ENCODE measurements around the gene FAM170B. TPM values are rescaled to one million over a fixed set of nuclear protein-coding genes. Genes with fewer than 3 reads are reported as not detected.

FAM170B gene
- total RNA-seq, 1 donor from 2014 or later = not detected

GRCh38 chr10:49165821-49166483, 32.1 kb upstream of the FAM170B start:
- intact Hi-C loops (cut with micrococcal nuclease) = loop anchor here (2.0 kb wide), 1 partner anchor 17 kb away; no protein-coding TSS in a partner anchor
- H3K4me1 Mint-ChIP-seq = peaks cover 12% of the 10 kb centered on the region
- H3K27ac Mint-ChIP-seq = no peak overlapping the region
- H3K36me3 Mint-ChIP-seq (ENCODE audit: low read depth) = peaks cover 17% of the 10 kb centered on the region
- ChIA-PET CTCF (no interaction called here), POLR2A (no interaction called here)
- no peaks in the 10 kb centered on the region for H3K27me3 Mint-ChIP-seq
- no peaks in the 10 kb centered on the region for H3K9me3 Mint-ChIP-seq
- TF ChIP-seq, protein P1, sequence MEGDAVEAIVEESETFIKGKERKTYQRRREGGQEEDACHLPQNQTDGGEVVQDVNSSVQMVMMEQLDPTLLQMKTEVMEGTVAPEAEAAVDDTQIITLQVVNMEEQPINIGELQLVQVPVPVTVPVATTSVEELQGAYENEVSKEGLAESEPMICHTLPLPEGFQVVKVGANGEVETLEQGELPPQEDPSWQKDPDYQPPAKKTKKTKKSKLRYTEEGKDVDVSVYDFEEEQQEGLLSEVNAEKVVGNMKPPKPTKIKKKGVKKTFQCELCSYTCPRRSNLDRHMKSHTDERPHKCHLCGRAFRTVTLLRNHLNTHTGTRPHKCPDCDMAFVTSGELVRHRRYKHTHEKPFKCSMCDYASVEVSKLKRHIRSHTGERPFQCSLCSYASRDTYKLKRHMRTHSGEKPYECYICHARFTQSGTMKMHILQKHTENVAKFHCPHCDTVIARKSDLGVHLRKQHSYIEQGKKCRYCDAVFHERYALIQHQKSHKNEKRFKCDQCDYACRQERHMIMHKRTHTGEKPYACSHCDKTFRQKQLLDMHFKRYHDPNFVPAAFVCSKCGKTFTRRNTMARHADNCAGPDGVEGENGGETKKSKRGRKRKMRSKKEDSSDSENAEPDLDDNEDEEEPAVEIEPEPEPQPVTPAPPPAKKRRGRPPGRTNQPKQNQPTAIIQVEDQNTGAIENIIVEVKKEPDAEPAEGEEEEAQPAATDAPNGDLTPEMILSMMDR (IDR thresholded peaks at IDR 0.05) = no peak
- DNase-seq (no peak), ATAC-seq (ENCODE audit: low read depth) (no peak)
- H3K4me3 Mint-ChIP-seq = no peak overlapping the region

DNA sequence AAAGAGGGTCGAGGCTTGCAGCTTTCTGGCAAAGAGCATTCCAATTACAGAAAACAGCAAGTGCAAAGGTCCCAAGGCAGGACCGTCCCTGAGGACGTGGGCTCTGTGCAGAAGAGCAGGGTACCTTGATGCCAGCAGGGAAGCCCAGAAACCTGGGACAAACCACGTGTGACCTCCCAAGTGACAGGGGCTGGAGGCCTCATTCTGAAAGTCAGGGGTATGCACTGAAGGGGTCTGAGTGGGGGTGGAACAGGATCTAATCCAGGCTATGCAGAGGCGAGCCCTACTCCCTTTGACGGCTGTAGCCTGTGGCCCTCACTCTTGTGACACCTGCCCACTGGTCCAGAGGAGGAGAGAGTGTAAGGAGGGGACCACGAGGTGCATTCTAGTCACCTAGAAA, 31.4 kb upstream of the FAM170B start:
- CTCF ChIA-PET = no interaction called here
- H3K4me3 Mint-ChIP-seq = no peak overlapping the region
- POLR2A ChIA-PET = no interaction called here
- no peaks in the 10 kb centered on the region for H3K27me3 Mint-ChIP-seq
- no peaks in the 10 kb centered on the region for H3K9me3 Mint-ChIP-seq
- peaks cover 12% of the 10 kb centered on the region for H3K4me1 Mint-ChIP-seq
- ATAC-seq (ENCODE audit: low read depth) = no peak
- no peak overlapping the region for H3K27ac Mint-ChIP-seq
- intact Hi-C loops (cut with micrococcal nuclease) = loop anchor here (2.0 kb wide), 1 partner anchor 18 kb away; no protein-coding TSS in a partner anchor
- DNase-seq = no peak
- TF ChIP-seq, protein P1 (IDR thresholded peaks at IDR 0.05) = no peak
- H3K36me3 Mint-ChIP-seq (ENCODE audit: low read depth) = peaks cover 22% of the 10 kb centered on the region

GRCh38 chr10:49164559-49165188, 30.9 kb upstream of the FAM170B start:
- peaks cover 12% of the 10 kb centered on the region for H3K4me1 Mint-ChIP-seq
- H3K4me3 Mint-ChIP-seq = no peak overlapping the region
- no peaks in the 10 kb centered on the region for H3K27me3 Mint-ChIP-seq
- no peak for DNase-seq
- H3K36me3 Mint-ChIP-seq (ENCODE audit: low read depth) = peaks cover 22% of the 10 kb centered on the region
- H3K27ac Mint-ChIP-seq = no peak overlapping the region
- ChIA-PET POLR2A (no interaction called here), CTCF (interaction anchor here (0.7 to 1.5 kb wide), 7 partner anchors 8 to 508 kb away, joined by 3 to 5 read pairs (median 3); no protein-coding TSS in a partner anchor)
- intact Hi-C loops (cut with micrococcal nuclease) = loop anchor here (1.0 to 2.0 kb wide), 2 partner anchors 18 to 183 kb away; no protein-coding TSS in a partner anchor
- peak; percentile 96 for ATAC-seq (ENCODE audit: low read depth)
- no peaks in the 10 kb centered on the region for H3K9me3 Mint-ChIP-seq
- TF ChIP-seq, protein P1 (IDR thresholded peaks at IDR 0.05) = no peak

DNA sequence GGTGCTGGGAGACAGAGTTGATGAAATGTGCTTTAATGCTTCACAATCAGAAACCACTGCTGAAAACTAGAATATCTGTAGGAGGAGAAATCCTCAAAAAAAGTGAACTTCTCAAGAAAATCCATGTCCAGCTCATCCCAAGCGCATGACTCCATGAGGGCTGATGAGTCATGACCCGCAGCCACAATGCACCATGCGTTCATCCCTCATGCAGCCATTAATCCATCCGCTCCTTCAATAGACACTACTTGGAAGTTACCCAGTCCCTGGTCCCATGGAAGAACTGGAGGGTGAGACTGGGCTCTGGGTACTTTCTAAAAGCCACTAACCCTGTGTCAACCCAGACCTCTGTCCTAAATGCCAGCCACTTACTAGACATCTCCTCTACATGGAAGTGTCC, 29.9 kb upstream of the FAM170B start:
- DNase-seq (no peak), ATAC-seq (ENCODE audit: low read depth) (no peak)
- TF ChIP-seq, protein P1 (IDR thresholded peaks at IDR 0.05) = no peak
- no peak overlapping the region for H3K27ac Mint-ChIP-seq
- POLR2A ChIA-PET = no interaction called here
- H3K27me3 Mint-ChIP-seq = no peaks in the 10 kb centered on the region
- intact Hi-C loops (cut with micrococcal nuclease) = loop anchor here (1.0 to 2.0 kb wide), 2 partner anchors 19 to 182 kb away; no protein-coding TSS in a partner anchor
- H3K36me3 Mint-ChIP-seq (ENCODE audit: low read depth) = peaks cover 24% of the 10 kb centered on the region
- H3K9me3 Mint-ChIP-seq = no peaks in the 10 kb centered on the region
- no peak overlapping the region for H3K4me3 Mint-ChIP-seq
- peaks cover 8% of the 10 kb centered on the region for H3K4me1 Mint-ChIP-seq
- CTCF ChIA-PET = interaction anchor here (0.9 to 1.5 kb wide), 4 partner anchors 27 to 507 kb away, joined by 3 to 5 read pairs (median 3); no protein-coding TSS in a partner anchor

DNA sequence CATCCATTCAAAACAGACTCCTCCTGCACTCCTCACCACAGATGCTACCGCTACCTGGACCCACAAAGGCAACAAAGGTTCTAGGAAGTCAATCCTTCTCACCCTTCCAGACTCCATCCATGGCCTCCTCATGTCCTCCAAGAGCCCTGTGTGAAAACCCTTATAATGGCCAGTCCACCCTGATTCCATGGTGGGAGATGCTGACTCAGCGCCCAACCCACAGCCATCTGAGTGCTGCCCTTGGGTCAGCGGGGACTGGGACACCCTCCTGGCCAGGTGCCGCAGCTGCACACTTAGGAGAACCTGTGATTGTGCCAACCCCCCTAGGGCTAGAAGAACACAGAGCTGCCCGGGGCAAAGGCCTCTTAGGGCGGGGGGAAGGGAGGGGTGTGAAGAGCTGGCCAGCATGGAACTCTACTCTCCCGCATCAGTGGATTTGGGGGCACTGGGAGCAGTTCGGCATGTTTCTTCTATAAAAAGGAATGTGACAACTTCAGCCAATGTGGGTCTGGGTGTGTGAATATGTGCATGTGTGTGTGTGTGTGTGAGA, 29.0 kb upstream of the FAM170B start:
- DNase-seq (no peak), ATAC-seq (ENCODE audit: low read depth) (no peak)
- POLR2A ChIA-PET = interaction anchor here (0.7 kb wide), 1 partner anchor 17 kb away, joined by 3 read pairs; no protein-coding TSS in a partner anchor
- CTCF ChIA-PET = interaction anchor here (1.5 kb wide), 1 partner anchor 505 kb away, joined by 3 read pairs; no protein-coding TSS in a partner anchor
- TF ChIP-seq, protein P1 (IDR thresholded peaks at IDR 0.05) = no peak
- no peak overlapping the region for H3K27ac Mint-ChIP-seq
- no peaks in the 10 kb centered on the region for H3K9me3 Mint-ChIP-seq
- intact Hi-C loops (cut with micrococcal nuclease) = no loop called here
- no peak overlapping the region for H3K4me3 Mint-ChIP-seq
- H3K36me3 Mint-ChIP-seq (ENCODE audit: low read depth) = peaks cover 24% of the 10 kb centered on the region
- peaks cover 8% of the 10 kb centered on the region for H3K4me1 Mint-ChIP-seq
- H3K27me3 Mint-ChIP-seq = no peaks in the 10 kb centered on the region

Data from activated B cell treated with CpG ODN at 0.5 μM for 24 hours (primary cell).